ENCODE measurements around the gene SMAP1.

SMAP1 gene

GRCh38 chr6:70894001-70894400, 226.3 kb downstream of the SMAP1 start:
- no peak for DNase-seq (ENCODE audit: low spot score)

- DNase-seq (ENCODE audit: low spot score), result no peak
Observed at GRCh38 chr6:70900047-70900446, 232.4 kb downstream of the SMAP1 start.

- DNase-seq (ENCODE audit: low spot score), result no peak
Observed at GRCh38 chr6:70901324-70901723, 233.6 kb downstream of the SMAP1 start.

- DNase-seq (ENCODE audit: low spot score), result no peak
Observed at GRCh38 chr6:70903665-70904452, 236.2 kb downstream of the SMAP1 start.

GRCh38 chr6:70905742-70906141, 238.1 kb downstream of the SMAP1 start:
- no peak for DNase-seq (ENCODE audit: low spot score)

Measured in hematopoietic multipotent progenitor cell treated with erythropoietin and hydrocortisone succinate and interleukin-3 and kit ligand, for 15 days (in vitro differentiated cells).